Kidney (tissue), 14 donors: ENCODE data around the gene MRPS10. TPM values are rescaled to one million over a fixed set of nuclear protein-coding genes. Genes with fewer than 3 reads are reported as not detected.

Experiments used
- DNase-seq, 5 donors: peaks; one replicate each; pipeline ENCODE4 v3.0.0-alpha.2; 2013 to 2020
- FAIRE-seq: peaks from 2 replicates; lab custom pipeline; 2012; peaks lifted over from hg19 to GRCh38; lab: Jason Lieb, UNC
- H3K27ac ChIP-seq, 2 donors: one replicate each; pipeline ENCODE4 v1.7.0; 2013; ENCODE audit warnings: low read depth in 2 of 2, low read length in 2 of 2, inconsistent platforms in 1 of 2
- H3K27me3 ChIP-seq: one replicate; pipeline ENCODE4 v1.7.1; 2013; ENCODE audit warnings: low read length, inconsistent platforms; ENCODE audit not compliant: control insufficient read depth, insufficient read depth
- H3K36me3 ChIP-seq, 3 donors: one replicate each; pipeline versions ENCODE4 v1.7.0 to v1.7.1; 2013; ENCODE audit warnings: low read length in 3 of 3, control low read depth in 1 of 3, inconsistent platforms in 1 of 3; ENCODE audit not compliant: insufficient read depth in 3 of 3, control insufficient read depth in 2 of 3
- H3K4me1 ChIP-seq, 3 donors: one replicate each; pipeline versions ENCODE4 v1.7.0 to v1.7.1; 2013; ENCODE audit warnings: low read length in 3 of 3, inconsistent platforms in 1 of 3, low read depth in 1 of 3; ENCODE audit not compliant: control insufficient read depth in 2 of 3, insufficient read depth in 2 of 3
- H3K4me3 ChIP-seq, 3 donors: one replicate each; pipeline versions ENCODE4 v1.7.0 to v1.8.1; 2013; ENCODE audit warnings: low read length in 3 of 3, control low read depth in 1 of 3, inconsistent platforms in 1 of 3
- H3K9ac ChIP-seq, 3 donors: one replicate each; pipeline versions ENCODE4 v1.7.0 to v1.7.1; 2013; ENCODE audit warnings: low read length in 3 of 3, control low read depth in 1 of 3, inconsistent platforms in 1 of 3
- H3K9me3 ChIP-seq, 3 donors: one replicate each; pipeline versions ENCODE4 v1.7.0 to v1.7.1; 2013; ENCODE audit warnings: low read length in 3 of 3, control low read depth in 1 of 3, inconsistent platforms in 1 of 3; ENCODE audit not compliant: control insufficient read depth in 2 of 3, insufficient read depth in 1 of 3
- intact Hi-C: fragments of 100-400 bp; cut with DNase I; formaldehyde crosslinking; loops from one replicate; pipeline ENCODE4 v1.11.1; 2022
- polyA plus RNA-seq: library from polyadenylated mRNA; stranded (reverse); fragments of 350-450 nt; fragmentation: Illumina TruSeq; extraction: RNeasy Lipid Tissue Mini Kit (QIAGEN cat#74804); gene quantifications from one replicate; pipeline ENCODE4 v1.2.3, GENCODE V29; 2014; ENCODE audit warnings: low read depth, low replicate concordance; ENCODE audit not compliant: insufficient read depth
- total RNA-seq: library from RNA; stranded (reverse); fragmentation: NEBNext Ultra II Directional; extraction: Animal tissue kit (Norgen Biotek cat#: 25700); gene quantifications from one replicate; pipeline ENCODE4 v1.2.1, GENCODE V29; 2021
- TF ChIP-seq, protein P1 (sequence below): IDR thresholded peaks from 3 replicates; pipeline ENCODE4 v1.5.1; 2012; ENCODE audit warnings: mild to moderate bottlenecking, moderate library complexity, borderline replicate concordance; ENCODE audit not compliant: insufficient read depth; ENCODE audit errors: extremely low read depth
- donor health status: control.
- donor health status: control.
- donor health status: control.
- donor health status: control.
- donor health status: control.
- donor health status: DM: yes; HTN: yes; CAD: no.
- donor health status: Normal renal cell carcinoma (clear cell type).

MRPS10 gene
- total and polyA plus RNA-seq, 2 donors from 2014 or later = 28.0 to 39.6 TPM

DNA sequence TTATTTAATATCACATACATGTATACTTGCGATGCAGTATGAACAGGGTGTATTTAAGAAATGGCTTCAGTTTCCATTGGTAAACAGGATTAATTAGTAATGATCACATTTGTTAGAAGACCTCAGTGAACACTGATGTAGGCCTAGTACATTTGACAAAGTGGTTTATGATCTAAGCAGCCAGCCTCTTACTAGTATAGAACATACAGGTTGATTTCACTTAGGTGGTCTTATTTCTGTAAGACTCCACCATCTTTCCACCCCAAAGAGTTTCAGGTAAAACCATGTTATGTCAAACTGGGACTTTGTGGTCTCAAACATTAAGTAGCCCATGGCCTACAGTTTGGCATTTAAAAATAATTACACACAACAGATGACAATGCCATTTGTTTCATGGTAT is 20.2 kb upstream of the MRPS10 start:
- Histone ChIP-seq H3K4me3 (no peak overlapping the region), H3K9me3 (no peaks in the 10 kb centered on the region), H3K9ac (no peak overlapping the region), H3K36me3 (peaks cover 0 to 5% (median 0%) of the 10 kb centered on the region in 3 donors), H3K27me3 (no peaks in the 10 kb centered on the region), H3K27ac (no peak overlapping the region), H3K4me1 (peaks cover 0 to 3% (median 0%) of the 10 kb centered on the region in 3 donors)
- no peak for DNase-seq
- FAIRE-seq = no peak
- TF ChIP-seq, protein P1, sequence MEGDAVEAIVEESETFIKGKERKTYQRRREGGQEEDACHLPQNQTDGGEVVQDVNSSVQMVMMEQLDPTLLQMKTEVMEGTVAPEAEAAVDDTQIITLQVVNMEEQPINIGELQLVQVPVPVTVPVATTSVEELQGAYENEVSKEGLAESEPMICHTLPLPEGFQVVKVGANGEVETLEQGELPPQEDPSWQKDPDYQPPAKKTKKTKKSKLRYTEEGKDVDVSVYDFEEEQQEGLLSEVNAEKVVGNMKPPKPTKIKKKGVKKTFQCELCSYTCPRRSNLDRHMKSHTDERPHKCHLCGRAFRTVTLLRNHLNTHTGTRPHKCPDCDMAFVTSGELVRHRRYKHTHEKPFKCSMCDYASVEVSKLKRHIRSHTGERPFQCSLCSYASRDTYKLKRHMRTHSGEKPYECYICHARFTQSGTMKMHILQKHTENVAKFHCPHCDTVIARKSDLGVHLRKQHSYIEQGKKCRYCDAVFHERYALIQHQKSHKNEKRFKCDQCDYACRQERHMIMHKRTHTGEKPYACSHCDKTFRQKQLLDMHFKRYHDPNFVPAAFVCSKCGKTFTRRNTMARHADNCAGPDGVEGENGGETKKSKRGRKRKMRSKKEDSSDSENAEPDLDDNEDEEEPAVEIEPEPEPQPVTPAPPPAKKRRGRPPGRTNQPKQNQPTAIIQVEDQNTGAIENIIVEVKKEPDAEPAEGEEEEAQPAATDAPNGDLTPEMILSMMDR = no peak
- intact Hi-C loops = no loop called here

DNA sequence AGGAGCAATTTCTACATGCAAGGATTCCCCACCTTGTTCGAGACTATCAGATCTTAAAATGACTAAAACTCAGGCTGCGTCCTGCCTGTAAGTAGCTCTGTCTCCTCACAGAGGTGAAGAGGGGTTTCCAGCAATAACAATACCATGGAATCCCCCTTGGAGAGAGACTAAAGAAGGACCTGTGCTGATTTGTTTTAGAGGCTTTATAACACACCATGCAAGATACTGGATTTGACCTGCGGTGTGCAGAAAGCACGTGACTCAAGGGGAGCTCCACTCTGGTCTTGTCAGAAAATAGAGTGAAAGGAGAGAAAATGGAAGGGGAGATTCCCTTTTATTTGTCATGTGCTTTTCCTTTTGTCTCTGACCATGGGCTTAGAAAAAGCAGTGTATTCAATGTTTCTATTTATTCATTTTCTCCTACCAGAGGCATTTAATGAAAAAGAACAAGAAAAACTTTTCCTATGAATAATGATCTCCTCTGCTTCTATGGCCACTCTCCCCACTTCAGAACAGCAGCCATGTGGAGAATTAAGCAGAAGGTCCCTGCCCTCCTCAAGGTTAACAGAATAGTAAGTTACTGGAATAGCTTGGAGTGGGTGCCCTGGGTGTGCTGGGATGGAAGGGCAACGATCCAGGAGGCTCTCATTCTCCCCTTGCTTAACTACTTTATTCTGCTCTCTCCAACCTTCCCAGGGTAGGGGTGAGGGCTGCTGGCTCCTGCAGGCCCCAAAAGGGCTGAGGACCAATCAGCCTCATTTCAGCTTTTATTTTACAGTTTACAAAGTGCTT is 19.2 kb upstream of the MRPS10 start:
- H3K4me3 ChIP-seq = no peak overlapping the region
- intact Hi-C loops = no loop called here
- FAIRE-seq (no peak), DNase-seq (no peak)
- no peaks in the 10 kb centered on the region for H3K9me3 ChIP-seq
- no peaks in the 10 kb centered on the region for H3K27me3 ChIP-seq
- TF ChIP-seq, protein P1 = no peak
- H3K27ac ChIP-seq = no peak overlapping the region
- H3K36me3 ChIP-seq = peaks cover 0 to 2% (median 0%) of the 10 kb centered on the region in 3 donors
- peaks cover 0 to 3% (median 0%) of the 10 kb centered on the region in 3 donors for H3K4me1 ChIP-seq
- no peak overlapping the region for H3K9ac ChIP-seq

DNA sequence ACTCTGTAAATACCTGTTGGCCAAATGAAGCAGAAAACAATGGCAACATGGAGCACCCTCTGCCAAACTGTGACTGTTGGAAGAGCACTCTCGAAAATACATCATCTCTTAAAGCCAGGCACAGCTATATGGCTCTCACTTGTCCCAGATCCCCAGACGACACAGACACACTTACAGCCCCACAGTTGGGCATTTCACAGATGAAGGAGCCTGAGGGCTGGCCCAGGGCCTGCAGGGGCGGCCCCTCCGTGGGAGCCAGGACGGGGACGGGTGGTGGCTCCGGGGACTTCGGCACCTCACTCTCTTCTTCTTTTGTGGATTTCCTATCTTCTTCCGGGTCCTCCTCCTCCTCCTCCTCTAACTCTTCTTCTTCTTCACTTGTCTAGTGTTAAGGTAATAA is 18.4 kb upstream of the MRPS10 start:
- no peak overlapping the region for H3K27ac ChIP-seq
- FAIRE-seq (no peak), DNase-seq (no peak)
- TF ChIP-seq, protein P1 = no peak
- no peak overlapping the region for H3K4me3 ChIP-seq
- H3K27me3 ChIP-seq = no peaks in the 10 kb centered on the region
- intact Hi-C loops = no loop called here
- peaks cover 0 to 3% (median 0%) of the 10 kb centered on the region in 3 donors for H3K4me1 ChIP-seq
- H3K36me3 ChIP-seq = peaks cover 0 to 2% (median 0%) of the 10 kb centered on the region in 3 donors
- H3K9me3 ChIP-seq = no peaks in the 10 kb centered on the region
- H3K9ac ChIP-seq = no peak overlapping the region
